Neural crest cell (in vitro differentiated cells): ENCODE measurements around the gene TMEM200A. TPM values are rescaled to one million over a fixed set of nuclear protein-coding genes. Genes with fewer than 3 reads are reported as not detected.

Experiments used
- DNase-seq: peaks from one replicate; pipeline ENCODE4 v3.0.0; 2021; ENCODE audit warnings: low read depth, mixed read lengths, low spot score
- H3K27ac Mint-ChIP-seq: one replicate; pipeline ENCODE4 v1.8.0; 2021; ENCODE audit warnings: mild to moderate bottlenecking, mixed read lengths; ENCODE audit not compliant: unreplicated experiment
- H3K27me3 Mint-ChIP-seq: 2 replicates; pipeline ENCODE4 v1.8.0; 2021; ENCODE audit warnings: low read depth, mild to moderate bottlenecking, mixed read lengths
- H3K36me3 Mint-ChIP-seq: 2 replicates; pipeline ENCODE4 v1.8.0; 2021; ENCODE audit warnings: low read depth, mild to moderate bottlenecking, mixed read lengths
- H3K4me1 Mint-ChIP-seq: 2 replicates; pipeline ENCODE4 v1.8.0; 2021; ENCODE audit warnings: mixed read lengths
- H3K4me3 Mint-ChIP-seq: one replicate; pipeline ENCODE4 v1.8.0; 2021; ENCODE audit warnings: mild to moderate bottlenecking, mixed read lengths
- H3K9me3 Mint-ChIP-seq: 2 replicates; pipeline ENCODE4 v1.8.0; 2021; ENCODE audit warnings: mixed read lengths
- total RNA-seq: library from RNA; stranded (reverse); gene quantifications from 2 replicates; pipeline ENCODE4 v1.2.1, GENCODE V29; 2021
- TF ChIP-seq, protein P1 (sequence below): fragments of 200-600 bp; sonication (generic); conservative IDR thresholded peaks from 2 replicates; pipeline ENCODE4 v1.5.0; 2021; ENCODE audit warnings: antibody characterized with exemption, mild to moderate bottlenecking

TMEM200A gene
- total RNA-seq, 1 donor from 2014 or later, result 2.9 TPM

DNA sequence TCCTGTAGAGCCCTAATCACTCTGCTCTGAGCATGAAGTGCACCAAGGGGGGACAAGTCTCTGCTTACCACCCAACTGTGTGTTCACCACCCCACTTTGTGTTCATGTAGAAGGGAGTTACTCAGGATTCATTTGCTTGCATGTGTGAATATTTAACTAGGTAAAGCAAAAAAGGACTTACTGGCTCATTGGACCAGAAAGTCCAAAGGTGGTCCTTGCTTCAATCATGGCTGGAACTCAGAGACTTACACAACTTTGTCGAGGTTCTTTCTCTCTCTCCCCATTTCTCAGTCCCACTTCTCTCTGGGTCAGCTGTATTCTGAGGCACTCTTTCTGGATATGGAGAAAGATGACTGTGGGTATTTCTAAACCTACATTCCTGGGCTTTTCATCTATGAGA is 4.0 kb downstream of the TMEM200A start:
- Mint-ChIP-seq H3K27me3 (peaks cover 52% of the 10 kb centered on the region), H3K9me3 (no peaks in the 10 kb centered on the region), H3K4me3 (no peak overlapping the region), H3K36me3 (no peaks in the 10 kb centered on the region), H3K4me1 (peaks cover 7% of the 10 kb centered on the region), H3K27ac (no peak overlapping the region)
- DNase-seq, result no peak
- TF ChIP-seq, protein P1, sequence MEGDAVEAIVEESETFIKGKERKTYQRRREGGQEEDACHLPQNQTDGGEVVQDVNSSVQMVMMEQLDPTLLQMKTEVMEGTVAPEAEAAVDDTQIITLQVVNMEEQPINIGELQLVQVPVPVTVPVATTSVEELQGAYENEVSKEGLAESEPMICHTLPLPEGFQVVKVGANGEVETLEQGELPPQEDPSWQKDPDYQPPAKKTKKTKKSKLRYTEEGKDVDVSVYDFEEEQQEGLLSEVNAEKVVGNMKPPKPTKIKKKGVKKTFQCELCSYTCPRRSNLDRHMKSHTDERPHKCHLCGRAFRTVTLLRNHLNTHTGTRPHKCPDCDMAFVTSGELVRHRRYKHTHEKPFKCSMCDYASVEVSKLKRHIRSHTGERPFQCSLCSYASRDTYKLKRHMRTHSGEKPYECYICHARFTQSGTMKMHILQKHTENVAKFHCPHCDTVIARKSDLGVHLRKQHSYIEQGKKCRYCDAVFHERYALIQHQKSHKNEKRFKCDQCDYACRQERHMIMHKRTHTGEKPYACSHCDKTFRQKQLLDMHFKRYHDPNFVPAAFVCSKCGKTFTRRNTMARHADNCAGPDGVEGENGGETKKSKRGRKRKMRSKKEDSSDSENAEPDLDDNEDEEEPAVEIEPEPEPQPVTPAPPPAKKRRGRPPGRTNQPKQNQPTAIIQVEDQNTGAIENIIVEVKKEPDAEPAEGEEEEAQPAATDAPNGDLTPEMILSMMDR, result no peak

DNA sequence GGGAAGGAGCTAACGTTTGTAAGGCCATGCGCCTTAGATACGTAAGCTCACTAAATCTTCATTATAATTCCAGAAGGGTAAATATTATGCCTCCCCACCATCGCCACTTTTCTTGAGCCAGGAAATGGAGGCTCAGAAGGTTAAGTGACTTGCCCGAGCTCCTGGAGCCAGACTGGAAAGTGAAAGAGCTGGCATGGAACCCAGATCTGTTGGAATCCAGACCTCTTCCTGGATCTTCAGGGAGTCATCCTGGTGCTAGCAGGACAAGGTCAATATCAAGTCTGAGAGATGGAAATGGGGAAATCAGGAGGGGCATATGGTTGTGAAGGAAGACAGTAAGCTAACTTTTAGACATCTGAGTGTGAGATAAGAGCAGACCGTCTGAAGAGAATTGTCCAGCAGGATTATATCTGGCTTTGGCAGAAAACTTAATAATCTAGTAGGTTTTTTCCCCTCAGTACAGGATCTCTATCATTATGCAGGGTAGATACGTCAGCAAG is 6.2 kb downstream of the TMEM200A start:
- TF ChIP-seq, protein P1, result no peak
- H3K36me3 Mint-ChIP-seq, result no peaks in the 10 kb centered on the region
- H3K4me3 Mint-ChIP-seq, result no peak overlapping the region
- H3K9me3 Mint-ChIP-seq, result no peaks in the 10 kb centered on the region
- no peak overlapping the region for H3K27ac Mint-ChIP-seq
- H3K27me3 Mint-ChIP-seq, result peaks cover 40% of the 10 kb centered on the region
- no peak for DNase-seq
- peaks cover 2% of the 10 kb centered on the region for H3K4me1 Mint-ChIP-seq

DNA sequence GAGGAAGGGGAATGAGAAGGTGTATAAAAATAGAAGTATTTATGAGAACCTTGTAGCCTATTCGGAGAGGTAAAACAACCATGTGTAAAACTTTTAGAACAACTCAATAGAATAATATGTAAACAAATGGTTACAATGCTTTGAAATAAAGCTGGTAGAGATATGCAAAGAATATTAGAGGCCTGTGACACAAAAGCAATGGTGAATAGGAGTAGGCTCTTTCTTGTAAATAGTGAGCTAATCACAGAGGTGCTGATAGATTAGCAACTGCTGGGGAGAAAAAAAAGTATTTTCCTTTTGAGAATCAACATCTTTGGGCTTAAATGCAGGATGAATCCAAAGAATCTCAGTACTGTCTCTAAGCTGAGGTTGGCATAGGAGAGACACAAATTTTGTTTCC is 7.0 kb downstream of the TMEM200A start:
- H3K4me1 Mint-ChIP-seq, result no peaks in the 10 kb centered on the region
- TF ChIP-seq, protein P1, result no peak
- no peaks in the 10 kb centered on the region for H3K9me3 Mint-ChIP-seq

DNA sequence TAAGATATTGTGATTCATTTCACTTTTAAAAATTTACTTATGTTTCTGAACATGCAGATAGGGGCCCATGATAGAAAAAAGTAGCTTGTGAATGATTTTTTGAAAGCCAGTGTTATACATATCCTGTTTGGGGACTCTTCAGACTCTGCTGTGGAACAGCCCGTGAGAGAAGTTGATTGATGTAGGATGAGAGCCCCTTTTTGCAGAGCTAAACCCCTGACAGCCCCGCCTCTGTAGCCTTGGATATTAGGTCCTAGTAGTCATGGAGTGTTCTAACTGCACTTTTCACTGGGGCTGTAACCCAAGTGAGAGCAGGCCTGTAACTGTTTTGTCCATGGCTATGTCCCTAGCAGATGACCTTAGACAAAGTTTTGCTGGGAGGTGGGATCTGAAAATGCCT is 8.2 kb downstream of the TMEM200A start:
- H3K9me3 Mint-ChIP-seq, result no peaks in the 10 kb centered on the region
- no peaks in the 10 kb centered on the region for H3K4me1 Mint-ChIP-seq
- TF ChIP-seq, protein P1, result no peak
- no peak for DNase-seq
- H3K27ac Mint-ChIP-seq, result no peak overlapping the region
- H3K4me3 Mint-ChIP-seq, result no peak overlapping the region
- no peaks in the 10 kb centered on the region for H3K36me3 Mint-ChIP-seq
- H3K27me3 Mint-ChIP-seq, result peaks cover 20% of the 10 kb centered on the region

More for the DNA sequence above, 7.0 kb downstream of the TMEM200A start:
- H3K4me3 Mint-ChIP-seq, result no peak overlapping the region
- no peak for DNase-seq
- H3K27me3 Mint-ChIP-seq, result peaks cover 32% of the 10 kb centered on the region
- H3K36me3 Mint-ChIP-seq, result no peaks in the 10 kb centered on the region
- no peak overlapping the region for H3K27ac Mint-ChIP-seq

DNA sequence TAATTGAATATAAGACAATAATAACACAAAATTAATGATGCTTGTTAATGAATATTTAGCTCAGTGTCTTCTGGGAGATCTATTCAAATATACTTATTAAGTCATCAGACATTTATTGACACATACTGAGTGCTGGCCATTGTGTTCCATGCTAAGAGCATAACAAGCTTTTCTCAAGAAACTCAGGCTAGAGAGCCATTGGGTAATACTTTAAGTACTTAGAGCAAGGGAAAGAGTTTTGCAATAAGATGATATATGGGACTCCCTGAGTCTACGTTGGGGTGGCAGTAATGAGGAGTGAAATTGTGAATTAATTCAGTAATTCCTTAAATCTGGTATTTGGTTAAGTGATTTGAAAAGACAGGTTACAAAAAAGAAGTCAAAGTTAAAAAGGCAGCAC is 11.1 kb downstream of the TMEM200A start:
- no peak for DNase-seq
- H3K4me1 Mint-ChIP-seq, result no peaks in the 10 kb centered on the region
- TF ChIP-seq, protein P1, result no peak
- peaks cover 4% of the 10 kb centered on the region for H3K27me3 Mint-ChIP-seq
- no peaks in the 10 kb centered on the region for H3K9me3 Mint-ChIP-seq
- H3K27ac Mint-ChIP-seq, result no peak overlapping the region
- H3K4me3 Mint-ChIP-seq, result no peak overlapping the region
- no peaks in the 10 kb centered on the region for H3K36me3 Mint-ChIP-seq

DNA sequence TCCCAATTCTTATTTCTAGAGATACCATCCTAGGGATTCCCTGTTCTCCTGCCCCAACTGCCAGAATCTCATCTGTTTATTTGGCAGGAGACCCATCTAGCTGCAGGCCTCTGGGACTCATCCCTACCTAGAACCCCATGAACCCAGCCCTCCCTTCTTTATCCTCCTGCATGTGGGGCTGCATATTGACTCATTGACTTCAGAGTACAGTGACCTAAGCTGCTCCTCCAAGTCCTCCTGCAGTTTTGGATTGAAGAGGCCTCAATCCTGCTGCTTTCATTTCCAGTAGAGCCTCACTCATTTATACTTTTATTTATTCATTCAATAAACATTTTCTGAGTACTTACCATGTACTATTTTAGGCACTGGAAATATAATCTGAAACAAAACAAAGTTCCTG is 11.6 kb downstream of the TMEM200A start:
- H3K4me3 Mint-ChIP-seq, result no peak overlapping the region
- no peaks in the 10 kb centered on the region for H3K36me3 Mint-ChIP-seq
- peaks cover 3% of the 10 kb centered on the region for H3K27me3 Mint-ChIP-seq
- H3K9me3 Mint-ChIP-seq, result no peaks in the 10 kb centered on the region
- no peaks in the 10 kb centered on the region for H3K4me1 Mint-ChIP-seq
- no peak for DNase-seq
- TF ChIP-seq, protein P1, result no peak
- no peak overlapping the region for H3K27ac Mint-ChIP-seq
